Adrenal gland (tissue), 5 donors: ENCODE results near the gene SLC34A1.

ENCODE experiments used
- CTCF ChIP-seq, 6 experiments: fragments of 450-650 bp in 4 of 6; fragments of 200-600 bp in 2 of 6; sonication (generic) in 1 of 6; IDR thresholded peaks; 1 replicate in 5 of 6; 2 replicates in 1 of 6; pipeline versions ENCODE4 v1.5.1 to v1.8.0; 2016 to 2021; ENCODE audit warnings: antibody characterized with exemption in 6 of 6, mild to moderate bottlenecking in 2 of 6, moderate library complexity in 1 of 6
- POLR2A ChIP-seq, 2 donors: fragments of 450-650 bp; IDR thresholded peaks; one replicate each; pipeline ENCODE4 v1.6.1; 2017; ENCODE audit warnings: antibody characterized with exemption in 2 of 2, mild to moderate bottlenecking in 2 of 2, moderate library complexity in 1 of 2
- donor health status: DM: no; HTN: no; CAD: no.

- TF ChIP-seq CTCF (IDR thresholded peaks at IDR 0.05) (no peak), POLR2A (IDR thresholded peaks at IDR 0.05) (no peak)
Measured at GRCh38 chr5:177445917-177446199, 61.6 kb downstream of the SLC34A1 start.
